ENCODE data around the gene CADPS.

Gene CADPS

GRCh38 chr3:62361824-62362223 lies 513.4 kb downstream of the CADPS start:
- intact Hi-C loops (cut with DNase I), result no loop called here
- no peak for DNase-seq

- no peak for DNase-seq
- intact Hi-C loops (cut with DNase I), result no loop called here
Measured at GRCh38 chr3:62361261-62361660, 514.0 kb downstream of the CADPS start.

GRCh38 chr3:62359531-62359930 lies 515.7 kb downstream of the CADPS start:
- DNase-seq, result no peak
- intact Hi-C loops (cut with DNase I), result no loop called here

- DNase-seq, result no peak
- intact Hi-C loops (cut with DNase I), result no loop called here
Measured at GRCh38 chr3:62356356-62356755, 518.9 kb downstream of the CADPS start.

GRCh38 chr3:62355703-62356102 lies 519.5 kb downstream of the CADPS start:
- no peak for DNase-seq
- intact Hi-C loops (cut with DNase I), result no loop called here
